Measurements from ENCODE around the gene PRRG2. TPM values are rescaled to one million over a fixed set of nuclear protein-coding genes. Genes with fewer than 3 reads are reported as not detected.

PRRG2 gene
- total RNA-seq, 1 experiment from 2014 or later: 4.7 TPM

DNA sequence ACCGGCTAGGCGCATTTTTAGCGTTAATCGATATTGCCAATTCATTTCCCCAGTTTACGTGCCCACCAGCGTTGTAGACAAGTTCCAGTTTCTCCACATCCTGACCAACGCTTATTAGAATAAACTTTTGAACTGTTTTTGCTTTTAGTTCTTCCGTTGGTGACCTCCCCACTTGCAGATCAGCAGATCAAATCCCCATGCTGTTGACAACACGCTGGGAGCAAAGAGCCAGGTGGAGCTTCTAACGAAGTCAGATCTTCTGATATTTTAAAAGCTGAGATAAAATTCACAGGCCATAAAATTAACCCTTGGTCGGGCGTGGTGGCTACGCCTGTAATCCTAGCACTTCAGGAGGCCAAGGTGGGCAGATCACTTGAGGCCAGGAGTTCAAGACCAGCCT, 32.1 kb upstream of the PRRG2 start:
- peaks cover 8% of the 10 kb centered on the region for H3K27me3 Mint-ChIP-seq (ENCODE audit: insufficient read depth, unreplicated experiment)
- no peak overlapping the region for H3K27ac Mint-ChIP-seq (ENCODE audit: low read depth, unreplicated experiment)
- no peak overlapping the region for H3K4me3 Mint-ChIP-seq (ENCODE audit: unreplicated experiment)
- intact Hi-C loops (cut with micrococcal nuclease): loop anchor here (10.0 kb wide), 1 partner anchor 324 kb away; no protein-coding TSS in a partner anchor
- H3K9me3 Mint-ChIP-seq (ENCODE audit: unreplicated experiment): no peaks in the 10 kb centered on the region
- no peak for DNase-seq (ENCODE audit: unreplicated experiment)
- peaks cover 7% of the 10 kb centered on the region for H3K4me1 Mint-ChIP-seq (ENCODE audit: insufficient read depth, unreplicated experiment)
- ChIA-PET POLR2A (interaction anchor here (0.7 to 1.2 kb wide), 2 partner anchors 31 to 46 kb away, joined by 3 to 6 read pairs; partner anchors contain the start of gene NOSIP), CTCF (interaction anchor here (1.1 to 4.1 kb wide), 5 partner anchors 11 to 158 kb away, joined by 3 to 51 read pairs (median 7); no protein-coding TSS in a partner anchor)
- BruUV-seq (replicated peaks): no TSS peak
- TF ChIP-seq, protein P1, sequence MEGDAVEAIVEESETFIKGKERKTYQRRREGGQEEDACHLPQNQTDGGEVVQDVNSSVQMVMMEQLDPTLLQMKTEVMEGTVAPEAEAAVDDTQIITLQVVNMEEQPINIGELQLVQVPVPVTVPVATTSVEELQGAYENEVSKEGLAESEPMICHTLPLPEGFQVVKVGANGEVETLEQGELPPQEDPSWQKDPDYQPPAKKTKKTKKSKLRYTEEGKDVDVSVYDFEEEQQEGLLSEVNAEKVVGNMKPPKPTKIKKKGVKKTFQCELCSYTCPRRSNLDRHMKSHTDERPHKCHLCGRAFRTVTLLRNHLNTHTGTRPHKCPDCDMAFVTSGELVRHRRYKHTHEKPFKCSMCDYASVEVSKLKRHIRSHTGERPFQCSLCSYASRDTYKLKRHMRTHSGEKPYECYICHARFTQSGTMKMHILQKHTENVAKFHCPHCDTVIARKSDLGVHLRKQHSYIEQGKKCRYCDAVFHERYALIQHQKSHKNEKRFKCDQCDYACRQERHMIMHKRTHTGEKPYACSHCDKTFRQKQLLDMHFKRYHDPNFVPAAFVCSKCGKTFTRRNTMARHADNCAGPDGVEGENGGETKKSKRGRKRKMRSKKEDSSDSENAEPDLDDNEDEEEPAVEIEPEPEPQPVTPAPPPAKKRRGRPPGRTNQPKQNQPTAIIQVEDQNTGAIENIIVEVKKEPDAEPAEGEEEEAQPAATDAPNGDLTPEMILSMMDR (IDR thresholded peaks at IDR 0.05; ENCODE audit: unreplicated experiment): no peak
- H3K36me3 Mint-ChIP-seq (ENCODE audit: insufficient read depth, unreplicated experiment): no peaks in the 10 kb centered on the region

DNA sequence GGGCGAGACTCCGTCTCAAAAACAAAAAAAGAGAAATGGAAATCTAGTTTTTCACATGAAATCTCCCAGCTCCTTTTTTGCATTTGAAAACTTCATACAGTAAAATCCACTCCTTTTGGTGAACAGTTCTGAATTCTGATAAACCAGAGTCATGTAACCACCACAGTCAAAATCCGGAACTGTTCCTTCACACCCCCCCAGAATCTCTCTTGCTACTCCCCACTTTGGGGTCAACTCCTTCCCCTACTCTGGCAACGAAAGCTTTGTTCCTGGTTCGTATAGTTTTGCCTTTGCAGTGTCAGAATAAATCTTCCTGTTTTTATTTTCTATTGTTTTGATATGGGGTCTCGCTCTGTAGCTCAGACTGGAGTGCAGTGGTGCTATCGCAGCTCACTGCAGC, 29.6 kb upstream of the PRRG2 start:
- DNase-seq (ENCODE audit: unreplicated experiment): no peak
- Mint-ChIP-seq H3K27me3 (ENCODE audit: insufficient read depth, unreplicated experiment) (no peaks in the 10 kb centered on the region), H3K27ac (ENCODE audit: low read depth, unreplicated experiment) (no peak overlapping the region), H3K4me3 (ENCODE audit: unreplicated experiment) (no peak overlapping the region), H3K36me3 (ENCODE audit: insufficient read depth, unreplicated experiment) (peaks cover 10% of the 10 kb centered on the region), H3K4me1 (ENCODE audit: insufficient read depth, unreplicated experiment) (peaks cover 12% of the 10 kb centered on the region), H3K9me3 (ENCODE audit: unreplicated experiment) (no peaks in the 10 kb centered on the region)
- BruUV-seq (replicated peaks): no TSS peak
- intact Hi-C loops (cut with micrococcal nuclease): no loop called here
- CTCF ChIA-PET: interaction anchor here (2.1 to 4.9 kb wide), 2 partner anchors 18 to 48 kb away, joined by 10 to 31 read pairs; no protein-coding TSS in a partner anchor
- POLR2A ChIA-PET: interaction anchor here (0.7 to 2.5 kb wide), 4 partner anchors 29 to 56 kb away, joined by 3 to 6 read pairs (median 4); partner anchors contain the start of genes NOSIP and PRRG2
- TF ChIP-seq, protein P1 (IDR thresholded peaks at IDR 0.05; ENCODE audit: unreplicated experiment): no peak

DNA sequence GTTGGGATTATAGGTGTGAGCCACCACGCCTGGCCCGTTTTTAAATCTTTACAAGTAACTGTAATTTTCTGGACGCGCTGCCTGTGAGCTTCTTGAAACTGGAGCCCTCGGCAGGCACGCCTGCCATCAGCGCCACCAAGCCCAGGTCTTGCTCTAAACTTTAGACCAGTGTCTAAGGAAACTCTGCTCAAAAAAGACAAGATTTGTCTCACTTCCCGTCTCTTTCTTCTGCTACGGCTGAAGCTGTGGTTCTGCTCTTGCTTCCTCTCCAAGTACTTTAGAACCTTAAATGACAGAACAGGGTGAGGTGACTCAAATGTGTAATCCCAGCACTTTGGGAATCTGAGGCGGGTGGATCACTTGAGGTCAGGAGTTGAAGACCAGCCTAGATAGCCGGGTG, 28.4 kb upstream of the PRRG2 start:
- TF ChIP-seq, protein P1 (IDR thresholded peaks at IDR 0.05; ENCODE audit: unreplicated experiment): no peak
- H3K36me3 Mint-ChIP-seq (ENCODE audit: insufficient read depth, unreplicated experiment): peaks cover 18% of the 10 kb centered on the region
- intact Hi-C loops (cut with micrococcal nuclease): no loop called here
- no TSS peak for BruUV-seq (replicated peaks)
- POLR2A ChIA-PET: interaction anchor here (0.6 to 2.5 kb wide), 3 partner anchors 9 to 63 kb away, joined by 3 to 6 read pairs (median 3); partner anchors contain the start of genes NOSIP and PRRG2
- H3K27me3 Mint-ChIP-seq (ENCODE audit: insufficient read depth, unreplicated experiment): no peaks in the 10 kb centered on the region
- no peak overlapping the region for H3K27ac Mint-ChIP-seq (ENCODE audit: low read depth, unreplicated experiment)
- H3K4me1 Mint-ChIP-seq (ENCODE audit: insufficient read depth, unreplicated experiment): peaks cover 12% of the 10 kb centered on the region
- no peak for DNase-seq (ENCODE audit: unreplicated experiment)
- H3K4me3 Mint-ChIP-seq (ENCODE audit: unreplicated experiment): no peak overlapping the region
- H3K9me3 Mint-ChIP-seq (ENCODE audit: unreplicated experiment): no peaks in the 10 kb centered on the region
- CTCF ChIA-PET: interaction anchor here (0.7 to 4.9 kb wide), 2 partner anchors 17 to 129 kb away, joined by 3 to 31 read pairs; no protein-coding TSS in a partner anchor

DNA sequence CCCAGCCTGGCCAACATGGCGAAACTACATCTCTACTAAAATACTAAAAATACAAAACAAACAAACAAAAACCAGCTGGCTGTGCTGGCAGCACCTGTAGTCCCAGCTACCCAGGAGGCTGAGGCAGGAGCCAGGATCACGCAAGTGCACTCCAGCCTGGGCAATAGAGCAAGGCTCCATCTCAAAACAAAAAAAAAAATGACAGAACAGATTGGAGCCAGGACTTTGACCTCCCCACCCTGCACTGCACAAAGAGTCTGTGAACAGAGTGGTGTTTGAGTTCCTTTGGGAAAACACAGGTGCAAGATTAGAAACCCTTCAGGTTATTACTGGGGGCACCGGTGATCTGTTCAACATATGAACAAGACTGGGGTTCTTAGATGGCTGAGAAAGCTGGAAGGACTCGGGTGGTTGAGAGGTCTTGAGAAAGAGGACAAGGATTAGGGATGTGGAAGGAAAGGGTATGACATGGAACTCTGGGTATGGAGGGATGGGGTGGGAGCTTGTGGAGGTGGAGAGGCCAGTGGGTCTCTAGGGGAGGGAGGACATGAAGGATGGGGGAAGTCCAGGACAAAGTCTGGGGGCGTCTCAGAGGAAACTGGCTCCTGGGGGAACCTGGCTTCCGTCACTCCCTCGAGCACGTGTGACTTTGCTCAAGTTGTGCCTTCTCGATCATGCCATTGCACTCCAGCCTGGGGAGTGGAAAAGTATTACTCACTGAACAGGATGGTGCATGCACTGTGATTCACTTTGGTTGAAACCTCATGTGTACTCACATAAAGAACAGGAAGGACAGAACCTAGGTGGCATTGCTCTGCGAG, 27.5 kb upstream of the PRRG2 start:
- no TSS peak for BruUV-seq (replicated peaks)
- intact Hi-C loops (cut with micrococcal nuclease): no loop called here
- Mint-ChIP-seq H3K4me3 (ENCODE audit: unreplicated experiment) (no peak overlapping the region), H3K27ac (ENCODE audit: low read depth, unreplicated experiment) (peak overlapping the region; percentile 71), H3K36me3 (ENCODE audit: insufficient read depth, unreplicated experiment) (peaks cover 27% of the 10 kb centered on the region), H3K9me3 (ENCODE audit: unreplicated experiment) (no peaks in the 10 kb centered on the region), H3K27me3 (ENCODE audit: insufficient read depth, unreplicated experiment) (no peaks in the 10 kb centered on the region), H3K4me1 (ENCODE audit: insufficient read depth, unreplicated experiment) (peaks cover 12% of the 10 kb centered on the region)
- ChIA-PET POLR2A (interaction anchor here (0.6 to 2.0 kb wide), 8 partner anchors 9 to 1158 kb away, joined by 3 to 10 read pairs (median 3); partner anchors contain the start of genes NOSIP, PIH1D1 and RRAS), CTCF (interaction anchor here (0.6 to 4.9 kb wide), 4 partner anchors 10 to 163 kb away, joined by 3 to 31 read pairs (median 3); no protein-coding TSS in a partner anchor)
- TF ChIP-seq, protein P1 (IDR thresholded peaks at IDR 0.05; ENCODE audit: unreplicated experiment): no peak
- DNase-seq (ENCODE audit: unreplicated experiment): peak; percentile 74
